Measurements from ENCODE around the gene CES3.

DNA sequence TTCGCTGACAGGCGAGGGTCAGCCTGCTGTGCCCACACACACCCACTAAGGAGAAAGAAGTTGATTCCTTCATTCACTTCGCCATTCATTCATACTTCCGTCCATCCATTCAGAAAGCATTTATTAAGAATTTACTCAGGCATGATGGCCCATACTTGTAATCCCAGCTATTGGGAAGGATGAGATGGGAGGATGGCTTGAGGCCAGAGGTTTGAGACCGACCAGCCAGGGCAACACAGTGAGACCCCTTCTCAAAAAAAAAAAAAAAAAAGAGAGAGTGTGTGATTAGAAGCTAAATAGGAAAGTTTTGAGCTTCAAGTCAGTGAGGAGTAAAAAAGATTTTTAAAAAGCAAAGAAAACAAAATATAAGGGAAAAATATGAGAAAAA is 17.0 kb upstream of the CES3 start:
- TF ChIP-seq EP300 (IDR thresholded peaks at IDR 0.05), result no peak
- TF ChIP-seq, protein P1, sequence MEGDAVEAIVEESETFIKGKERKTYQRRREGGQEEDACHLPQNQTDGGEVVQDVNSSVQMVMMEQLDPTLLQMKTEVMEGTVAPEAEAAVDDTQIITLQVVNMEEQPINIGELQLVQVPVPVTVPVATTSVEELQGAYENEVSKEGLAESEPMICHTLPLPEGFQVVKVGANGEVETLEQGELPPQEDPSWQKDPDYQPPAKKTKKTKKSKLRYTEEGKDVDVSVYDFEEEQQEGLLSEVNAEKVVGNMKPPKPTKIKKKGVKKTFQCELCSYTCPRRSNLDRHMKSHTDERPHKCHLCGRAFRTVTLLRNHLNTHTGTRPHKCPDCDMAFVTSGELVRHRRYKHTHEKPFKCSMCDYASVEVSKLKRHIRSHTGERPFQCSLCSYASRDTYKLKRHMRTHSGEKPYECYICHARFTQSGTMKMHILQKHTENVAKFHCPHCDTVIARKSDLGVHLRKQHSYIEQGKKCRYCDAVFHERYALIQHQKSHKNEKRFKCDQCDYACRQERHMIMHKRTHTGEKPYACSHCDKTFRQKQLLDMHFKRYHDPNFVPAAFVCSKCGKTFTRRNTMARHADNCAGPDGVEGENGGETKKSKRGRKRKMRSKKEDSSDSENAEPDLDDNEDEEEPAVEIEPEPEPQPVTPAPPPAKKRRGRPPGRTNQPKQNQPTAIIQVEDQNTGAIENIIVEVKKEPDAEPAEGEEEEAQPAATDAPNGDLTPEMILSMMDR (IDR thresholded peaks at IDR 0.05), result no peak

Data from ovary (tissue), 3 donors.